Astrocyte of the cerebellum (primary cell): Measurements from ENCODE around the gene NIPAL4.

Source experiments
- DNase-seq: peaks from one replicate; pipeline ENCODE4 v3.0.0-alpha.2; 2011; ENCODE audit warnings: low read depth
- H3K4me3 ChIP-seq: 2 replicates; pipeline ENCODE4 v1.5.1; 2011; ENCODE audit warnings: mild to moderate bottlenecking, low read depth, low read length, moderate library complexity
- CTCF ChIP-seq: IDR thresholded peaks from 2 replicates; pipeline ENCODE4 v1.5.1; 2012; ENCODE audit warnings: low read length, low read depth, moderate library complexity, mild to moderate bottlenecking; ENCODE audit errors: missing control alignments
- in situ Hi-C: cut with HindIII; loops from 2 replicates; pipeline ENCODE4 v1.10.0; 2017; ENCODE audit warnings: low sequenced_read_pairs

Gene NIPAL4

DNA sequence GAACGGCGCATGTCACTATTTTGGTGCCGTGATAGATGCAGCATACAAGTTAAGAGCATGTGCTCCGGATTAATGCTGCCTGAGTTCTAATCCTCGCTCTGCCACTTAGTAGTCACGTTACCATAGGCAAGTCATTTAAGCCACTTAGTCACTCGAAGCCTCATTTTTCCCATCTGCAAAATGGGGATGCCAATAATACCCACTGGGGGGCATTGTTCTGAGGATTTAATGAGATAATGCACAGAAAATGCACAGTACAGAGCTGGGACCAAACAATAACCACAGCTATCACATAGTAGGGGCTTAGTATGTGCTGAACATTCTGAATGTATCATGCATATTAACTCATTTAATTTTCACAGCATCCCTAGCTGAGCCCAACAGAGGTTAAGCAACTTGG, 9.1 kb downstream of the NIPAL4 start:
- no peak overlapping the region for H3K4me3 ChIP-seq
- no peak for DNase-seq
- in situ Hi-C loops = no loop called here
- no peak for TF ChIP-seq CTCF

- no peak for TF ChIP-seq CTCF
- no peak for DNase-seq
- no peak overlapping the region for H3K4me3 ChIP-seq
- in situ Hi-C loops = no loop called here
Measured at GRCh38 chr5:157469687-157470086, 9.7 kb downstream of the NIPAL4 start.

GRCh38 chr5:157470631-157471030, 10.6 kb downstream of the NIPAL4 start:
- no peak for TF ChIP-seq CTCF
- no peak overlapping the region for H3K4me3 ChIP-seq
- DNase-seq = no peak
- in situ Hi-C loops = no loop called here

DNA sequence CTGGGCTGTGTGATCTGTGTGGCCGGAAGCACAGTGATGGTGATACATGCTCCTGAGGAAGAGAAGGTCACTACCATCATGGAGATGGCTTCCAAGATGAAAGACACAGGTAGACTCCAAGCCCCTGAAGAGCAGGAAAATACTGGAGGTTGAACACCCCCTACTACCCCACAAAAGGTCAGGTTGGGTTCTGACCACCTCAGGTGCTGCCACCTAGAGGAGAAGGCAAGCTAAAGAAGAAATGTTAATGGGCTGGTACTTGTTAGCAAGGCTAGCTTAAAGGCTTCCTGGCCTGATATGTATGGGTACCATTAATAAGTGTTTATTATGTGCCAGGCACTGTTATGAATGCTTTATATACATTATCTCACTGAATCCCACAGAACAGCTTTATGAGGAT, 11.7 kb downstream of the NIPAL4 start:
- no peak for DNase-seq
- TF ChIP-seq CTCF = peak; percentile 69
- in situ Hi-C loops = no loop called here
- H3K4me3 ChIP-seq = no peak overlapping the region

GRCh38 chr5:157473383-157474320, 13.6 kb downstream of the NIPAL4 start:
- DNase-seq = no peak
- no peak overlapping the region for H3K4me3 ChIP-seq
- TF ChIP-seq CTCF = peak; percentile 29
- in situ Hi-C loops = no loop called here

GRCh38 chr5:157475432-157475831, 15.4 kb downstream of the NIPAL4 start:
- DNase-seq = no peak
- no peak for TF ChIP-seq CTCF
- in situ Hi-C loops = no loop called here
- no peak overlapping the region for H3K4me3 ChIP-seq
